HCT116 (cell line): ENCODE results near the gene AVEN. TPM values are rescaled to one million over a fixed set of nuclear protein-coding genes. Genes with fewer than 3 reads are reported as not detected.

Experiments used
- ATAC-seq: fragments of 200-7000 bp; cut with Tn5 transposase; 2 replicates; pipeline ENCODE4 v1.9.1; 2020; ENCODE audit warnings: mild to moderate bottlenecking, moderate library complexity
- BruUV-seq: library from RNA; stranded (reverse); fragments of 400-500 nt; replicated peaks from 2 replicates; lab custom pipeline; 2021; lab: Mats Ljungman, UMichigan
- CTCF ChIA-PET: fragments of 300-600 bp; sonication (Branson Sonifier 250); formaldehyde crosslinking; loops from one replicate; lab custom pipeline; 2021; ENCODE audit warnings: antibody characterized with exemption; lab: Charles Lee
- POLR2A ChIA-PET: fragments of 300-600, 350-600 bp; sonication (Branson Sonifier 250); formaldehyde crosslinking; loops from one replicate; lab custom pipeline; 2021; ENCODE audit warnings: antibody characterized with exemption; lab: Charles Lee
- RAD21 ChIA-PET, 2 experiments: fragments of 300-600 bp; sonication (Branson Sonifier 250); formaldehyde crosslinking; loops; one replicate each; lab custom pipeline; 2023; ENCODE audit warnings: low total read pairs in 2 of 2; ENCODE audit not compliant: uncharacterized antibody in 2 of 2, unreplicated experiment in 2 of 2, low non-redundant PET in 1 of 2; lab: Charles Lee
- DNase-seq: peaks from one replicate; pipeline ENCODE4 v3.0.0-alpha.2; 2010; ENCODE audit warnings: low read depth, low spot score
- H2AFZ ChIP-seq: fragments of 200-600 bp; shearing (Covaris generic), sonication (generic); 2 replicates; pipeline ENCODE4 v1.6.1; 2017; ENCODE audit warnings: low read depth, mixed run types, mixed read lengths, antibody characterized with exemption, low read length; ENCODE audit not compliant: poor library complexity, severe bottlenecking
- H3K27ac ChIP-seq: 2 replicates; pipeline ENCODE4 v1.5.1; 2012; ENCODE audit warnings: low read depth, low read length
- H3K27me3 ChIP-seq: fragments of 200-600 bp; sonication (generic); 2 replicates; pipeline ENCODE4 v1.6.1; 2016; ENCODE audit warnings: mixed run types, low read length, mixed read lengths; ENCODE audit not compliant: insufficient read depth
- H3K36me3 ChIP-seq, 2 experiments: fragments of 200-500 bp in 1 of 2; fragments of 200-600 bp in 1 of 2; sonication (Bioruptor generic) in 1 of 2; sonication (generic) in 1 of 2; 2 replicates each; pipeline versions ENCODE4 v1.5.1 to v1.6.1; 2014 to 2016; ENCODE audit warnings: low read length in 2 of 2, inconsistent platforms in 1 of 2, mixed read lengths in 1 of 2, mixed run types in 1 of 2; ENCODE audit not compliant: insufficient read depth in 2 of 2, control insufficient read depth in 1 of 2
- H3K4me1 ChIP-seq, 2 experiments: fragments of 200-600 bp in 1 of 2; sonication (generic) in 1 of 2; 2 replicates each; pipeline versions ENCODE4 v1.5.1 to v1.6.1; 2012 to 2017; ENCODE audit warnings: low read length in 2 of 2, inconsistent platforms in 1 of 2, mild to moderate bottlenecking in 1 of 2, mixed read lengths in 1 of 2, mixed run types in 1 of 2, moderate library complexity in 1 of 2; ENCODE audit not compliant: insufficient read depth in 2 of 2, control insufficient read depth in 1 of 2
- H3K4me2 ChIP-seq: fragments of 200-600 bp; sonication (generic); 2 replicates; pipeline ENCODE4 v1.6.1; 2017; ENCODE audit warnings: mixed run types, low read length, mixed read lengths
- H3K4me3 ChIP-seq, 2 experiments: fragments of 200-600 bp in 1 of 2; sonication (generic) in 1 of 2; replicated peaks in 1 of 2; 2 replicates each; pipeline ENCODE4 v1.5.1; 2011 to 2016; ENCODE audit warnings: low read length in 2 of 2, control low read depth in 1 of 2, low read depth in 1 of 2, mild to moderate bottlenecking in 1 of 2, mixed read lengths in 1 of 2, mixed run types in 1 of 2
- H3K79me2 ChIP-seq: fragments of 200-600 bp; sonication (generic); 2 replicates; pipeline ENCODE4 v1.6.1; 2017; ENCODE audit warnings: mild to moderate bottlenecking, mixed run types, low read length, moderate library complexity, mixed read lengths; ENCODE audit not compliant: insufficient read depth
- H3K9ac ChIP-seq: fragments of 200-600 bp; sonication (generic); 2 replicates; pipeline ENCODE4 v1.6.1; 2016; ENCODE audit warnings: low read length, mixed read lengths
- H3K9me2 ChIP-seq: fragments of 200-600 bp; sonication (generic), shearing (Covaris generic); 2 replicates; pipeline ENCODE4 v1.6.1; 2017; ENCODE audit warnings: mixed run types, mild to moderate bottlenecking, moderate library complexity; ENCODE audit not compliant: insufficient read depth
- H3K9me3 ChIP-seq, 2 experiments: fragments of 200-500 bp in 1 of 2; fragments of 200-600 bp in 1 of 2; sonication (Bioruptor generic) in 1 of 2; sonication (generic) in 1 of 2; 2 replicates each; pipeline ENCODE4 v1.6.1; 2014 to 2017; ENCODE audit warnings: low read length in 2 of 2, mixed read lengths in 2 of 2, inconsistent platforms in 1 of 2, low read depth in 1 of 2, mild to moderate bottlenecking in 1 of 2, mixed run types in 1 of 2, moderate library complexity in 1 of 2; ENCODE audit not compliant: control insufficient read depth in 1 of 2, insufficient read depth in 1 of 2
- H4K20me1 ChIP-seq: fragments of 200-600 bp; sonication (generic), shearing (Covaris generic); 2 replicates; pipeline ENCODE4 v1.6.1; 2017; ENCODE audit warnings: mixed run types, mild to moderate bottlenecking, moderate library complexity; ENCODE audit not compliant: insufficient read depth
- ATF3 ChIP-seq: IDR thresholded peaks from 2 replicates; pipeline ENCODE4 v1.6.1; 2012
- EGR1 ChIP-seq: IDR thresholded peaks from 2 replicates; pipeline ENCODE4 v1.6.1; 2012; ENCODE audit warnings: low read depth
- ELF1 ChIP-seq: IDR thresholded peaks from 2 replicates; pipeline ENCODE4 v1.6.1; 2012; ENCODE audit warnings: low read depth, borderline replicate concordance
- FOSL1 ChIP-seq: IDR thresholded peaks from 2 replicates; pipeline ENCODE4 v1.6.1; 2012; ENCODE audit warnings: low read depth
- JUND ChIP-seq: IDR thresholded peaks from 2 replicates; pipeline ENCODE4 v1.6.1; 2012
- MAX ChIP-seq: IDR thresholded peaks from 2 replicates; pipeline ENCODE4 v1.6.1; 2012
- POLR2AphosphoS5 ChIP-seq: IDR thresholded peaks from 2 replicates; pipeline ENCODE4 v1.6.1; 2011; ENCODE audit warnings: mild to moderate bottlenecking, low read depth, low read length, moderate library complexity
- RAD21 ChIP-seq: IDR thresholded peaks from 2 replicates; pipeline ENCODE4 v1.6.1; 2012; ENCODE audit warnings: low read depth, mild to moderate bottlenecking
- SIN3A ChIP-seq: IDR thresholded peaks from 2 replicates; pipeline ENCODE4 v1.6.1; 2012; ENCODE audit warnings: low read depth
- TCF7L2 ChIP-seq: IDR thresholded peaks from 2 replicates; pipeline ENCODE4 v1.7.0; 2011; ENCODE audit warnings: borderline replicate concordance, inconsistent platforms; ENCODE audit not compliant: insufficient read depth, insufficient read length; ENCODE audit errors: extremely low read depth
- intact Hi-C: fragments of 100-400 bp; cut with micrococcal nuclease; formaldehyde crosslinking; loops from 2 replicates; pipeline ENCODE4 v1.10.0; 2022
- total RNA-seq: library from RNA; stranded (reverse); gene quantifications from one replicate; pipeline ENCODE4 v1.2.1, GENCODE V29; 2021; ENCODE audit not compliant: unreplicated experiment
- TF ChIP-seq, protein P1 (sequence below), 3 experiments: fragments of 200-600 bp in 1 of 3; sonication (generic) in 1 of 3; IDR thresholded peaks in 2 of 3; conservative IDR thresholded peaks in 1 of 3; 2 replicates each; pipeline ENCODE4 v1.5.1; 2012 to 2017; ENCODE audit warnings: low read depth in 2 of 3, low read length in 2 of 3, antibody characterized with exemption in 1 of 3, borderline replicate concordance in 1 of 3, control low read depth in 1 of 3, mild to moderate bottlenecking in 1 of 3, mixed read lengths in 1 of 3, mixed run types in 1 of 3, moderate library complexity in 1 of 3; ENCODE audit not compliant: insufficient read depth in 1 of 3

The AVEN gene
- total RNA-seq, 1 experiment from 2014 or later, result 6.8 TPM

GRCh38 chr15:33846142-33846541 is 192.9 kb downstream of the AVEN start:
- Histone ChIP-seq H2AFZ (no peak overlapping the region), H3K36me3 (no peaks in the 10 kb centered on the region), H3K27ac (no peak overlapping the region), H3K4me1 (no peaks in the 10 kb centered on the region), H3K9ac (no peak overlapping the region), H3K9me2 (no peaks in the 10 kb centered on the region), H3K79me2 (no peaks in the 10 kb centered on the region), H4K20me1 (no peaks in the 10 kb centered on the region), H3K4me3 (no peak overlapping the region), H3K9me3 (no peaks in the 10 kb centered on the region), H3K27me3 (no peaks in the 10 kb centered on the region), H3K4me2 (no peak overlapping the region)
- DNase-seq, result no peak
- ChIA-PET CTCF (no interaction called here), POLR2A (no interaction called here), RAD21 (no interaction called here)
- BruUV-seq, result no TSS peak
- no peak for ATAC-seq
- TF ChIP-seq, protein P1, sequence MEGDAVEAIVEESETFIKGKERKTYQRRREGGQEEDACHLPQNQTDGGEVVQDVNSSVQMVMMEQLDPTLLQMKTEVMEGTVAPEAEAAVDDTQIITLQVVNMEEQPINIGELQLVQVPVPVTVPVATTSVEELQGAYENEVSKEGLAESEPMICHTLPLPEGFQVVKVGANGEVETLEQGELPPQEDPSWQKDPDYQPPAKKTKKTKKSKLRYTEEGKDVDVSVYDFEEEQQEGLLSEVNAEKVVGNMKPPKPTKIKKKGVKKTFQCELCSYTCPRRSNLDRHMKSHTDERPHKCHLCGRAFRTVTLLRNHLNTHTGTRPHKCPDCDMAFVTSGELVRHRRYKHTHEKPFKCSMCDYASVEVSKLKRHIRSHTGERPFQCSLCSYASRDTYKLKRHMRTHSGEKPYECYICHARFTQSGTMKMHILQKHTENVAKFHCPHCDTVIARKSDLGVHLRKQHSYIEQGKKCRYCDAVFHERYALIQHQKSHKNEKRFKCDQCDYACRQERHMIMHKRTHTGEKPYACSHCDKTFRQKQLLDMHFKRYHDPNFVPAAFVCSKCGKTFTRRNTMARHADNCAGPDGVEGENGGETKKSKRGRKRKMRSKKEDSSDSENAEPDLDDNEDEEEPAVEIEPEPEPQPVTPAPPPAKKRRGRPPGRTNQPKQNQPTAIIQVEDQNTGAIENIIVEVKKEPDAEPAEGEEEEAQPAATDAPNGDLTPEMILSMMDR (IDR thresholded peaks at IDR 0.05 in 2 of 3, conservative IDR thresholded peaks at IDR 0.05 in 1 of 3; ENCODE audit: borderline replicate concordance in 1 of 3, insufficient read depth in 1 of 3, low read depth in 2 of 3, low read length in 2 of 3), result no peak
- TF ChIP-seq JUND, result no peak
- no peak for TF ChIP-seq TCF7L2
- TF ChIP-seq ATF3, result no peak
- no peak for TF ChIP-seq FOSL1
- no peak for TF ChIP-seq POLR2AphosphoS5
- TF ChIP-seq MAX, result no peak
- no peak for TF ChIP-seq EGR1
- no peak for TF ChIP-seq ELF1
- no peak for TF ChIP-seq RAD21
- TF ChIP-seq SIN3A, result no peak
- intact Hi-C loops, result no loop called here
